HEK293T (cell line): ENCODE results near the gene CRADD.

ENCODE experiments used
- CTCF ChIA-PET: fragments of 350-600 bp; formaldehyde crosslinking; extraction: SDS; loops from one replicate; lab custom pipeline; 2021; ENCODE audit warnings: antibody characterized with exemption, inconsistent platforms; lab: Yijun Ruan, JAX
- POLR2A ChIA-PET: fragments of 350-600 bp; formaldehyde crosslinking; extraction: SDS; loops from one replicate; lab custom pipeline; 2020; ENCODE audit warnings: antibody characterized with exemption, inconsistent platforms; lab: Yijun Ruan, JAX
- DNase-seq: peaks from one replicate; pipeline ENCODE4 v3.0.0; 2012; ENCODE audit warnings: mixed read lengths; ENCODE audit errors: extremely low spot score
- ARNT ChIP-seq: fragments of 450-650 bp; IDR thresholded peaks from 2 replicates; pipeline ENCODE4 v1.6.1; 2017; ENCODE audit warnings: mild to moderate bottlenecking
- BHLHE40 ChIP-seq: fragments of 450-650 bp; IDR thresholded peaks from 2 replicates; pipeline ENCODE4 v1.6.1; 2016; ENCODE audit warnings: mild to moderate bottlenecking, moderate library complexity, borderline replicate concordance
- CTBP1 ChIP-seq: fragments of 450-650 bp; IDR thresholded peaks from 2 replicates; pipeline ENCODE4 v1.6.1; 2016; ENCODE audit warnings: borderline replicate concordance
- ELF4 ChIP-seq: fragments of 450-650 bp; IDR thresholded peaks from 2 replicates; pipeline ENCODE4 v1.6.1; 2017; ENCODE audit warnings: antibody characterized with exemption
- FOXA1 ChIP-seq: fragments of 450-650 bp; IDR thresholded peaks from 2 replicates; pipeline ENCODE4 v1.6.1; 2016; ENCODE audit warnings: mild to moderate bottlenecking
- FOXK2 ChIP-seq: fragments of 450-650 bp; IDR thresholded peaks from 2 replicates; pipeline ENCODE4 v1.6.1; 2016; ENCODE audit warnings: mild to moderate bottlenecking
- FOXM1 ChIP-seq: fragments of 450-650 bp; IDR thresholded peaks from 2 replicates; pipeline ENCODE4 v1.6.1; 2017; ENCODE audit warnings: mild to moderate bottlenecking, borderline replicate concordance
- HDGF ChIP-seq: fragments of 450-650 bp; IDR thresholded peaks from 2 replicates; pipeline ENCODE4 v1.6.1; 2017; ENCODE audit warnings: antibody characterized with exemption, borderline replicate concordance
- L3MBTL2 ChIP-seq: fragments of 450-650 bp; conservative IDR thresholded peaks from 2 replicates; pipeline ENCODE4 v1.6.1; 2016; ENCODE audit warnings: mild to moderate bottlenecking
- LEF1 ChIP-seq: fragments of 450-650 bp; IDR thresholded peaks from 2 replicates; pipeline ENCODE4 v1.6.1; 2017; ENCODE audit warnings: mild to moderate bottlenecking, borderline replicate concordance
- NFRKB ChIP-seq: fragments of 450-650 bp; IDR thresholded peaks from 2 replicates; pipeline ENCODE4 v1.6.1; 2016; ENCODE audit warnings: mild to moderate bottlenecking, moderate library complexity
- SP1 ChIP-seq: fragments of 450-650 bp; IDR thresholded peaks from 2 replicates; pipeline ENCODE4 v1.6.1; 2017
- SUZ12 ChIP-seq: fragments of 450-650 bp; IDR thresholded peaks from 2 replicates; pipeline ENCODE4 v1.6.1; 2016; ENCODE audit warnings: mild to moderate bottlenecking
- TARDBP ChIP-seq: fragments of 450-650 bp; IDR thresholded peaks from 2 replicates; pipeline ENCODE4 v1.6.1; 2016
- ZNF384 ChIP-seq: fragments of 450-650 bp; IDR thresholded peaks from 2 replicates; pipeline ENCODE4 v1.6.1; 2016
- TF ChIP-seq, protein P1 (sequence below): fragments of 450-650 bp; IDR thresholded peaks from 2 replicates; pipeline ENCODE4 v1.6.1; 2016

CRADD gene

DNA sequence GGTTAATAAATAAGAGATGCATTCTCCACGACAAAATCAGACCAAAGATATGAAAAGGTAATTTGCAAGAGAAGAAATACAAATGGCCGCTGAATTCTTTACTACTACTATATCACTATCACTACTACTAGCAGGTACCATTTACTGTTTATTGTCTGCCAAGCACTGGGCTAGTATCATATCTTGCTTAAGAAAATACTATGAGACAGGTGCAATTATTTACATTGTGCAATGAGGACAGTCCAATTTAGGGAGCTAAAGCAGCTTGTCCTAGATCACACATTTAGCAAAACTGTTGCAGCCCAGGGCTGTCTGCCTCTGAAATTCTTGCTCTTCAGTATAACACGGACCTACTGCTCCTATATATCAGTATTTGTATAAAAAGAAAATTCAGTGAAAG is 52.8 kb downstream of the CRADD start:
- ChIA-PET CTCF (interaction anchor here (0.7 kb wide), 1 partner anchor 36 kb away, joined by 3 read pairs; no protein-coding TSS in a partner anchor), POLR2A (no interaction called here)

GRCh38 chr12:93733358-93733757 is 56.2 kb downstream of the CRADD start:
- CTCF ChIA-PET: no interaction called here
- no peak for DNase-seq

More for the DNA sequence above, 52.8 kb downstream of the CRADD start:
- DNase-seq: no peak
- TF ChIP-seq FOXM1 (no peak), ZNF384 (no peak), ARNT (no peak), FOXA1 (no peak), HDGF (no peak), BHLHE40 (no peak), ELF4 (no peak), FOXK2 (no peak), SP1 (no peak), CTBP1 (no peak), L3MBTL2 (no peak), TARDBP (no peak), LEF1 (no peak), NFRKB (no peak), SUZ12 (no peak)
- TF ChIP-seq, protein P1, sequence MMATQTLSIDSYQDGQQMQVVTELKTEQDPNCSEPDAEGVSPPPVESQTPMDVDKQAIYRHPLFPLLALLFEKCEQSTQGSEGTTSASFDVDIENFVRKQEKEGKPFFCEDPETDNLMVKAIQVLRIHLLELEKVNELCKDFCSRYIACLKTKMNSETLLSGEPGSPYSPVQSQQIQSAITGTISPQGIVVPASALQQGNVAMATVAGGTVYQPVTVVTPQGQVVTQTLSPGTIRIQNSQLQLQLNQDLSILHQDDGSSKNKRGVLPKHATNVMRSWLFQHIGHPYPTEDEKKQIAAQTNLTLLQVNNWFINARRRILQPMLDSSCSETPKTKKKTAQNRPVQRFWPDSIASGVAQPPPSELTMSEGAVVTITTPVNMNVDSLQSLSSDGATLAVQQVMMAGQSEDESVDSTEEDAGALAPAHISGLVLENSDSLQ: no peak

DNA sequence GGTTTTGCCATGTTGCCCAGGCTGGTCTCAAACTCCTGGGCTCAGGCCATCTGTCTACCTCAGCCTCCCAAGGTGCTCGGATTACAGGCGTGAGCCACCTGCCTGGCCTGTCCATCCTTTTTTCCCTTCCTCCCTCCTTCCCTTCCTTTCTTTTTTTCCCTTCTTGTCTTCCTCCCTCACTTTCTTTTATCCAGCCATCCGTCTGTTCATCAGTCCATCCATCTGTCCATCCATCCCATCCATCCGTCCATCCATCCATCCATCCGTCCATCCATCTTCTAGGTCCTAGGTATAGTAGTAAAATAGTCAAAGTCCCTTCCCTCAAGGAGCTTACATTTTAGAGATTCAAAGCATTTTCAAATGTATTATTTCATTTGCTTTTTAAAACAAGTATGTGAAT is 56.8 kb downstream of the CRADD start:
- POLR2A ChIA-PET: no interaction called here
- no peak for DNase-seq
- CTCF ChIA-PET: no interaction called here
- TF ChIP-seq ELF4 (no peak), BHLHE40 (no peak), TARDBP (no peak), ZNF384 (no peak), ARNT (no peak), HDGF (no peak), L3MBTL2 (no peak), CTBP1 (no peak), SUZ12 (no peak), LEF1 (no peak), FOXM1 (no peak), FOXA1 (no peak), SP1 (no peak), NFRKB (no peak), FOXK2 (no peak)
- TF ChIP-seq, protein P1: no peak

More at GRCh38 chr12:93733358-93733757, 56.2 kb downstream of the CRADD start:
- no peak for TF ChIP-seq L3MBTL2
- TF ChIP-seq, protein P1: no peak
- TF ChIP-seq BHLHE40: no peak
- no peak for TF ChIP-seq TARDBP
- no peak for TF ChIP-seq SUZ12
- no peak for TF ChIP-seq ZNF384
- no peak for TF ChIP-seq ELF4
- no peak for TF ChIP-seq FOXK2
- no peak for TF ChIP-seq FOXA1
- TF ChIP-seq FOXM1: no peak
- no peak for TF ChIP-seq LEF1
- no peak for TF ChIP-seq CTBP1
- no peak for TF ChIP-seq SP1
- TF ChIP-seq ARNT: no peak
- no peak for TF ChIP-seq HDGF
- POLR2A ChIA-PET: no interaction called here

DNA sequence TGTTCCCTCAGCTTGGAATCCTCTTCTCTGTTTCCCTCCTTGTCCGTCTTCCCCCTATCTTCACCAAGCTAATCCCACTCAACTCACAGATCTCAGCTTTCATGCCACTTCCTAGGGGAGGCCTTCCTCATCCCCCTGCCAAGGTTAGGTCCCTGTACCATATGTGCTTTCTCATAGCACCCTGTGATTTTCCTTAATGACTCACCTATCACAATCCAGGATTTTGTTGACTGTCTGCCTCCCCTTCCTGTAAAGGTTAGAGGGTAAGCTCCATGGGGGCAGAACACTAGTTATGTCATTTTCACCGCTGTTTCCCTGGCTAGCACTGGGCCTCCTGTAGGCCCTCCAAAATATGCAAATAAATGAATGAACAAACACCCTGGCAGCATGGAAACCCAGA is 57.6 kb downstream of the CRADD start:
- ChIA-PET POLR2A (no interaction called here), CTCF (no interaction called here)
- TF ChIP-seq NFRKB (no peak), HDGF (no peak), BHLHE40 (no peak), FOXK2 (no peak), LEF1 (no peak), SP1 (no peak), CTBP1 (no peak), ZNF384 (no peak), ELF4 (no peak), TARDBP (no peak), ARNT (no peak), FOXA1 (no peak), L3MBTL2 (no peak), SUZ12 (no peak), FOXM1 (no peak)
- TF ChIP-seq, protein P1: no peak
- DNase-seq: no peak

- TF ChIP-seq SP1 (no peak), LEF1 (no peak), SUZ12 (no peak), ZNF384 (no peak), NFRKB (no peak), BHLHE40 (no peak), TARDBP (no peak), FOXK2 (no peak), CTBP1 (no peak), L3MBTL2 (no peak), FOXA1 (no peak), ELF4 (no peak)
- TF ChIP-seq, protein P1: no peak
- ChIA-PET POLR2A (no interaction called here), CTCF (no interaction called here)
- no peak for DNase-seq
These were observed 59.5 kb downstream of the CRADD start for GRCh38 chr12:93736640-93737178.
